ENCODE data around the gene AGMAT. TPM values are rescaled to one million over a fixed set of nuclear protein-coding genes. Genes with fewer than 3 reads are reported as not detected.

Gene AGMAT
- total and polyA plus RNA-seq, 2 of the 13 experiments (the other 11 are each of a cell fraction or from before 2014, with no cell fraction given): 59.1 to 174 TPM

- ATAC-seq (no peak), FAIRE-seq (no peak), DNase-seq (ENCODE audit: low spot score) (no peak)
- no peak overlapping the region for H2AFZ ChIP-seq (ENCODE audit: low read length)
- in situ Hi-C loops (cut with HindIII; ENCODE audit: extremely low pct_ligation_motif_present, low pct_unique_long_range_greater_than_20kb): no loop called here
- CTCF ChIA-PET (ENCODE audit: low intra/inter-chr PET ratio, low total read pairs): no interaction called here
- 77% methylated on average over 7 of the region's 7 CpGs for WGBS (ENCODE audit: low lambda C conversion rate)
- TF ChIP-seq ZBTB42 (CRISPR knock-in tag; IDR thresholded peaks at IDR 0.05): no peak
- TF ChIP-seq, protein P1, sequence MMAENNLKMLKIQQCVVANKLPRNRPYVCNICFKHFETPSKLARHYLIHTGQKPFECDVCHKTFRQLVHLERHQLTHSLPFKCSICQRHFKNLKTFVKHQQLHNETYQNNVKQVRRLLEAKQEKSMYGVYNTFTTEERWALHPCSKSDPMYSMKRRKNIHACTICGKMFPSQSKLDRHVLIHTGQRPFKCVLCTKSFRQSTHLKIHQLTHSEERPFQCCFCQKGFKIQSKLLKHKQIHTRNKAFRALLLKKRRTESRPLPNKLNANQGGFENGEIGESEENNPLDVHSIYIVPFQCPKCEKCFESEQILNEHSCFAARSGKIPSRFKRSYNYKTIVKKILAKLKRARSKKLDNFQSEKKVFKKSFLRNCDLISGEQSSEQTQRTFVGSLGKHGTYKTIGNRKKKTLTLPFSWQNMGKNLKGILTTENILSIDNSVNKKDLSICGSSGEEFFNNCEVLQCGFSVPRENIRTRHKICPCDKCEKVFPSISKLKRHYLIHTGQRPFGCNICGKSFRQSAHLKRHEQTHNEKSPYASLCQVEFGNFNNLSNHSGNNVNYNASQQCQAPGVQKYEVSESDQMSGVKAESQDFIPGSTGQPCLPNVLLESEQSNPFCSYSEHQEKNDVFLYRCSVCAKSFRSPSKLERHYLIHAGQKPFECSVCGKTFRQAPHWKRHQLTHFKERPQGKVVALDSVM (CRISPR knock-in tag; IDR thresholded peaks at IDR 0.05): peak; percentile 77
- intact Hi-C loops (cut with micrococcal nuclease; ENCODE audit: unreplicated experiment): loop anchor here (10.0 kb wide), 1 partner anchor 64 kb away; the partner anchor contains the start of gene PLEKHM2
- POLR2A ChIA-PET: interaction anchor here (0.7 to 8.5 kb wide), 3 partner anchors 15 to 37 kb away, joined by 4 to 188 read pairs (median 5); no protein-coding TSS in a partner anchor
- H3K4me1 ChIP-seq (ENCODE audit: insufficient read depth, low read length): peaks cover 75% of the 10 kb centered on the region
- peak overlapping the region in 2 of 3 experiments; percentile 22 to 87; a peak in 4 of 6 replicates for H3K4me3 ChIP-seq (replicated peaks in 1 of 3; ENCODE audit: insufficient read depth in 1 of 3, low read depth in 2 of 3, low read length in 3 of 3)
- H3K79me2 ChIP-seq (ENCODE audit: insufficient read depth, low read length): peaks cover 80% of the 10 kb centered on the region
- H3K9ac ChIP-seq (ENCODE audit: insufficient read depth, low read depth, low read length): no peak overlapping the region; the same call in 1 of the 2 replicates
- H3K9me3 ChIP-seq (ENCODE audit: low read length): no peaks in the 10 kb centered on the region
- H3K36me3 ChIP-seq (replicated peaks in 1 of 2; ENCODE audit: control insufficient read depth in 1 of 2, insufficient read depth in 2 of 2, low read length in 2 of 2): peaks cover 3 to 13% of the 10 kb centered on the region in 2 experiments; a peak in 4 of 5 replicates
- peaks cover 62% of the 10 kb centered on the region for H4K20me1 ChIP-seq (ENCODE audit: insufficient read depth, low read length)
- BruUV-seq (replicated peaks): TSS peak; percentile 1
- peak overlapping the region; percentile 92 for H3K4me2 ChIP-seq (ENCODE audit: low read depth, low read length)
- peak overlapping the region; percentile 7 for H3K27ac ChIP-seq (ENCODE audit: extremely low read length, insufficient read depth, low read length)
- no peaks in the 10 kb centered on the region; a peak in 1 of 5 replicates for H3K27me3 ChIP-seq (ENCODE audit: control insufficient read depth in 1 of 2, insufficient read depth in 2 of 2, low read length in 2 of 2)
These were observed 36.2 kb upstream of the AGMAT start for GRCh38 chr1:15620902-15621682.

GRCh38 chr1:15620155-15620545, 35.3 kb upstream of the AGMAT start:
- in situ Hi-C loops (cut with HindIII; ENCODE audit: extremely low pct_ligation_motif_present, low pct_unique_long_range_greater_than_20kb): no loop called here
- Histone ChIP-seq H3K36me3 (replicated peaks in 1 of 2; ENCODE audit: control insufficient read depth in 1 of 2, insufficient read depth in 2 of 2, low read length in 2 of 2) (peaks cover 3 to 6% of the 10 kb centered on the region in 2 experiments; a peak in 3 of 5 replicates), H3K79me2 (ENCODE audit: insufficient read depth, low read length) (peaks cover 71% of the 10 kb centered on the region), H3K4me3 (replicated peaks in 1 of 3; ENCODE audit: insufficient read depth in 1 of 3, low read depth in 2 of 3, low read length in 3 of 3) (peak overlapping the region; percentile 87 to 100 (median 97); a peak in 5 of 6 replicates), H3K4me1 (ENCODE audit: insufficient read depth, low read length) (peaks cover 75% of the 10 kb centered on the region), H3K9me3 (ENCODE audit: low read length) (no peaks in the 10 kb centered on the region), H2AFZ (ENCODE audit: low read length) (no peak overlapping the region), H3K27ac (ENCODE audit: extremely low read length, insufficient read depth, low read length) (peak overlapping the region; percentile 95), H3K27me3 (ENCODE audit: control insufficient read depth in 1 of 2, insufficient read depth in 2 of 2, low read length in 2 of 2) (no peaks in the 10 kb centered on the region; a peak in 1 of 5 replicates), H4K20me1 (ENCODE audit: insufficient read depth, low read length) (peaks cover 53% of the 10 kb centered on the region), H3K9ac (ENCODE audit: insufficient read depth, low read depth, low read length) (peak overlapping the region; percentile 50), H3K4me2 (ENCODE audit: low read depth, low read length) (peak overlapping the region; percentile 92)
- CTCF ChIA-PET (ENCODE audit: low intra/inter-chr PET ratio, low total read pairs): no interaction called here
- FAIRE-seq: no peak
- POLR2A ChIA-PET: interaction anchor here (1.2 to 8.5 kb wide), 2 partner anchors 17 to 36 kb away, joined by 5 to 188 read pairs; no protein-coding TSS in a partner anchor
- no peak for TF ChIP-seq GABPA (IDR thresholded peaks at IDR 0.05; ENCODE audit: low read depth, low read length)
- TF ChIP-seq GABPA (CRISPR knock-in tag; IDR thresholded peaks at IDR 0.05; ENCODE audit: low read depth): no peak
- TF ChIP-seq FOXP1 (IDR thresholded peaks at IDR 0.05): no peak
- TF ChIP-seq FOXP1 (CRISPR knock-in tag; IDR thresholded peaks at IDR 0.05): peak; percentile 40
- TF ChIP-seq AKAP8 (CRISPR knock-in tag; IDR thresholded peaks at IDR 0.05): no peak
- TF ChIP-seq FOXA1 (IDR thresholded peaks at IDR 0.05): no peak
- peak; percentile 43; the same call in 1 of the 2 replicates for TF ChIP-seq FOXA1 (CRISPR knock-in tag; IDR thresholded peaks at IDR 0.05)
- TF ChIP-seq ARID5B (CRISPR knock-in tag; IDR thresholded peaks at IDR 0.05): 0 out of 2 replicates have a peak, but pooled peaks have one; percentile 9
- TF ChIP-seq FOXA3 (CRISPR knock-in tag; IDR thresholded peaks at IDR 0.05): peak; percentile 62; the same call in 1 of the 2 replicates
- TF ChIP-seq SAP130 (CRISPR knock-in tag; IDR thresholded peaks at IDR 0.05; ENCODE audit: low read depth): peak; percentile 20
- no peak for DNase-seq (ENCODE audit: low spot score)
- intact Hi-C loops (cut with micrococcal nuclease; ENCODE audit: unreplicated experiment): loop anchor here (10.0 kb wide), 1 partner anchor 65 kb away; the partner anchor contains the start of gene PLEKHM2
- BruUV-seq (replicated peaks): no TSS peak
- 50% methylated on average over 1 of the region's 1 CpG for WGBS (ENCODE audit: low lambda C conversion rate)
- no peak for ATAC-seq
